Measurements from ENCODE around the gene CCDC9B.

The CCDC9B gene

DNA sequence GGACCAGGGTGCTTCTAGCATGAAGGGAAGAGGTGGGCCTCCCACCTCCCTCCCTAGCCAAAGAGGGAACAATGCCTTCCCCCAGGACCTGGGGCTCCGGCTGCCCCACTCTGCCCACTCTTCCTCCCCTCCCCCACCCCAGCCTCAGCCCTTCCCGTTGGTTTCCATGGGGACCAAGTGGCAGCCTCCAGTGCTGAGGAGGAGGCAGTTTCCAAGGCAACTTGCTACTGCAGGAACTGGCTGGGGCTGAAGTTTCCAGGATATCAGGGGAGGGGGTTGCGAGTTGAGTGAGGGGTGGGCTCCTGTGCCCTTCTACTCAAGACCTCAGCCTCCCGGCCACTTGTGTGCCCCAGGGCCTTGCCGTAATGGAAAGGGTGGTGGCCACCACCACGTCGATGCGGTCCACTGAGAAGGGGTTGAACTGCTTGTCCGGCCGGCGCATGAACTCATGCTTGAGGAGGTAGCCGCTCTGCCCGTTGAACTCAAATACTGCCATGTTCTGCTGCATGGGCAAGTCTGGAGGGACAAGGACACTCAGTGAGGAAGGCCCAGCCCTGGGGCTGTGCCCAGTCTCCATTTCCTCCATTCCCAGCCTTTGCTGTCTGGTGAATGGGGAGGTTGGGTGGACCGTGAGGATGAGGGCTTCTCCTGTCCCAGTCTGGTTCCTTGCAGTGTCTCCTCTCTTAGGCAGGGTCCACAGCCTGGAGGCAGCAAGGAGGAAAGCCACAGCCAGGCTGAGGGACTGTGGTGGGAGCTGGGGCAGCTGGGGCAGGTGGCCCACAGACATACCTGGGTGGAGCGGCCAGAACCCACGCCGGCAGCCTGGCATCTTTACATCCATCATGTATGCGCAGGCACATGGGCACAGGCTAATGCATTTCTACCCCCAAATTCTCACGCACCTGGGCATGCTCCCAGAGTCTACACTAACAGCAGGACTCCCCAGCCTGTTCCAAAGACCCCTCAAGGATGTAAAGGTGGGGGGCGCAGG lies 46.5 kb downstream of the CCDC9B start:
- TF ChIP-seq, protein P1, sequence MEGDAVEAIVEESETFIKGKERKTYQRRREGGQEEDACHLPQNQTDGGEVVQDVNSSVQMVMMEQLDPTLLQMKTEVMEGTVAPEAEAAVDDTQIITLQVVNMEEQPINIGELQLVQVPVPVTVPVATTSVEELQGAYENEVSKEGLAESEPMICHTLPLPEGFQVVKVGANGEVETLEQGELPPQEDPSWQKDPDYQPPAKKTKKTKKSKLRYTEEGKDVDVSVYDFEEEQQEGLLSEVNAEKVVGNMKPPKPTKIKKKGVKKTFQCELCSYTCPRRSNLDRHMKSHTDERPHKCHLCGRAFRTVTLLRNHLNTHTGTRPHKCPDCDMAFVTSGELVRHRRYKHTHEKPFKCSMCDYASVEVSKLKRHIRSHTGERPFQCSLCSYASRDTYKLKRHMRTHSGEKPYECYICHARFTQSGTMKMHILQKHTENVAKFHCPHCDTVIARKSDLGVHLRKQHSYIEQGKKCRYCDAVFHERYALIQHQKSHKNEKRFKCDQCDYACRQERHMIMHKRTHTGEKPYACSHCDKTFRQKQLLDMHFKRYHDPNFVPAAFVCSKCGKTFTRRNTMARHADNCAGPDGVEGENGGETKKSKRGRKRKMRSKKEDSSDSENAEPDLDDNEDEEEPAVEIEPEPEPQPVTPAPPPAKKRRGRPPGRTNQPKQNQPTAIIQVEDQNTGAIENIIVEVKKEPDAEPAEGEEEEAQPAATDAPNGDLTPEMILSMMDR (IDR thresholded peaks at IDR 0.05; ENCODE audit: borderline replicate concordance, control extremely low read depth, extremely low read depth, insufficient read depth, missing control alignments) = no peak
- in situ Hi-C loops (cut with MboI; ENCODE audit: low sequenced_read_pairs, unreplicated experiment) = no loop called here
- DNase-seq (ENCODE audit: low spot score) = no peak

DNA sequence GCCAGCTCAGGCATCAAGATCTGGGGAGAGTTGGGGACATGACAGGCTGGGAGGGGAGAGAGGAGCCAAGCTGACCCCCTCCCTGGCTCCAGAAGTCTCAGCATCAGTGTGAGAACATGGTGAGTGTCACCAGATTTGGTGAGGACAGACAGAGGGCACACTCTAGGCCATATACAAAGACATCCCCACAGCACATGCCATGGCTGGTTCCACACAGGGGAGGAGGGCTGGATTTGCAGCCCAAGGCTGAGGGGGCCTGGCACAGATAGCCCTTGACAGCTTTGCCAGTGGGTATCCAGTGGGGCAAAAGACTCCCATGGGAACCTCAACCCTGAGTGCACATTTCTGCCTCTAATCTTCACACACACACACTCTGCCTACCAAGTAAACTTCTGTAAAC lies 47.7 kb downstream of the CCDC9B start:
- no peak for DNase-seq (ENCODE audit: low spot score)
- in situ Hi-C loops (cut with MboI; ENCODE audit: low sequenced_read_pairs, unreplicated experiment) = no loop called here
- TF ChIP-seq, protein P1 (IDR thresholded peaks at IDR 0.05; ENCODE audit: borderline replicate concordance, control extremely low read depth, extremely low read depth, insufficient read depth, missing control alignments) = no peak

DNA sequence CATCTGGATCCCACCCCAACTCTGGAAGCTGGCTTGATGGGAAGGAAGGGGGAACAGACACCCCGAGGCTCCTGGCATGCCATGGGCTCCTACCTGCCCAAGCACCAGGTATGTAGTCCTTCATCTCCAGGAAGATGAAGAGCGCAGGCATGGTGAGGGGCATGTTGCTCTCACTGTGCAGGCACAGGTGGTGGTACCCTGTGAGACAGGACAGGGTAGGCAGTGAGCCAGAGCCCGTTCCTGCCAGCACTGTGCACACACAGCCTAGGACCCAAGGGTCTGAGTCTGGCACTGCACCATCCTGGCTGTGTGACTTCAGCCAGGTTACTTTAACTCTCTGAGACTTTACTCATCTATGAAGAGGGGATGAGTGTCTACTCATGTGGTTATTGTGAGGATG lies 48.5 kb downstream of the CCDC9B start:
- TF ChIP-seq, protein P1 (IDR thresholded peaks at IDR 0.05; ENCODE audit: borderline replicate concordance, control extremely low read depth, extremely low read depth, insufficient read depth, missing control alignments) = no peak
- in situ Hi-C loops (cut with MboI; ENCODE audit: low sequenced_read_pairs, unreplicated experiment) = no loop called here
- no peak for DNase-seq (ENCODE audit: low spot score)

DNA sequence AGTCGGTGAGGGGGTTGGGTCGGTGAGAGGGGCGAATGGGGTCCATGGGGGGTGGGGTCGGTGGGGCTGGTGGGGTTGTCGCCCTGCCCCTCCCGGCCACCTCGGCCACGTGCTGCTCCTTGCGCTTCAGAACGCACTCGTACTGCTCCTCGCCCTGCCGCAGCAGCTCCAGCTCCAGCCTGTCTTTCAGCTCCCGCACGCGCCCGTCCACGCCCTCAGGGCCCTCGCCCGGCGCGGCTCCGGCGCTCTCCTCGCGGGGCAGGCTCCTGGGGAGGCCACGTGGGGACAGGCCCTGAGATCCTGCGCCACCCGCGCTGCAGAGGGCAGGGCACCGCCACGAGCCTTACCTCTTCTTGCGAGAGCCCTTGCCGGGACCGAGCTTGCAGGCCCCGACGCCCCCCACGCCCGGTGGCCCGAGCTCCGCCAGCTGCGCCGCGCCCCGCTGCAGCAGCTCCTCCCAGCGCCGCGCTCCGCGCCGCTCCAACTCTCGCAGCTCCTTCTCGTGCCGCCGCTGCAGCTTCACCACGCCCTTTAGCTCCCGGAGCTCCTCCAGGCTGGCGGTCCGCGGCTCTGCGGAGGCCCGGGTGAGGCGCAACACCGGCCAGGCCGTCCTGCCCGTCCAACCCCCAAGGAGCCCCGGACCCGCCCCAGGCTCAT lies 49.7 kb downstream of the CCDC9B start:
- no peak for DNase-seq (ENCODE audit: low spot score)
- in situ Hi-C loops (cut with MboI; ENCODE audit: low sequenced_read_pairs, unreplicated experiment) = no loop called here
- TF ChIP-seq, protein P1 (IDR thresholded peaks at IDR 0.05; ENCODE audit: borderline replicate concordance, control extremely low read depth, extremely low read depth, insufficient read depth, missing control alignments) = no peak

DNA sequence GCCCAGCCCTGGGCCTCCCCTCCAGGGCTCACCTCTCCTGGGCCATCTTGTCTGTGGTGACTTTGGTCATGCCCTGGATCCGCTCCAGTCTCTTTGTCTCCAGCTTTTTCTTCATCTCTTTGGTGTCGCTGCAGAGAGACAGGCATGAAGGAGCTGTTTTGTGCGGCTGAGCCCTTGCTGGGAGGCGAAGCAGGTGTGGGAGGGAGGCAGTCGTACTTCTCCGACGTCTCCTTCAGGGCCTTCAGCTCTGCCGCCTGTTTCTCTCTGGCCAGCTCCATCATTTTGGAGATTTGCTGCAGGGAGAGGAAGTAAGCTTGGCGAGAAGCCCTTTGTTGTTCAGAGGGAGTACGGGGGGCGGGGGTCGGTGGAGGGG lies 50.2 kb downstream of the CCDC9B start:
- in situ Hi-C loops (cut with MboI; ENCODE audit: low sequenced_read_pairs, unreplicated experiment) = no loop called here
- no peak for DNase-seq (ENCODE audit: low spot score)
- TF ChIP-seq, protein P1 (IDR thresholded peaks at IDR 0.05; ENCODE audit: borderline replicate concordance, control extremely low read depth, extremely low read depth, insufficient read depth, missing control alignments) = no peak

DNA sequence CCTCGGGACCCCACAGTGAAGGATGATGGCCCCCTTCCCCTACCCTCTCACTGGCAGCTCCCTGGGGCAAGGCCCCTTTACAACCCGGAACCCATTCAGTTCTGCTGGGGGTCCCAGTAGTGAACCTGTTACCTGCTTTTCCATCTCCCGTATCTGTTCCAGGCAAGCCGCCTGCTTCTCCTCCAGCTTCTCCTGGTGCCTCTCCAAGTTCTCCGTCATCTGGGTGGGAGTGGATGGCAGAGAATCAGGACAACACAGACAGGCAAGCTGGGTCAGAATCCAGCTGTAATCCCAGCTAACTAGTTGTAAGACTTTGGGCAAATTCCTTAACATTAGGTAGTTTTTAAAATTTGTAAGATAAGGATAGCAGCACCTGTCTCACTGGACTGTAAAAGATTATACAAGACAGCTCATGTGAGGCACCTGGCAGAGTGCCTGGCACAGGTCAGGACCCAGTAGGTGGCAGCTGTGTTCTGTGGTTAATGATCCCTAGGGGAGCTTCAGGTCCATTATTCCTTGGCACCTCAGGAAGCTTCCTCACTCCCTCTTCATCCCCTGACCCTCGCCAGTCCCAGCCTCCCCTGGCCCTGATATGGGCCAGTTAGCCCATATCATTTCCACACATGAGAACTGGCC lies 51.5 kb downstream of the CCDC9B start:
- in situ Hi-C loops (cut with MboI; ENCODE audit: low sequenced_read_pairs, unreplicated experiment) = no loop called here
- TF ChIP-seq, protein P1 (IDR thresholded peaks at IDR 0.05; ENCODE audit: borderline replicate concordance, control extremely low read depth, extremely low read depth, insufficient read depth, missing control alignments) = no peak
- no peak for DNase-seq (ENCODE audit: low spot score)
